ENCODE measurements around the gene HTT.

HTT gene

GRCh38 chr4:3253808-3254207 is 179.3 kb downstream of the HTT start:
- DNase-seq: no peak

GRCh38 chr4:3254302-3255131 is 180.0 kb downstream of the HTT start:
- DNase-seq: no peak

- no peak for DNase-seq
Measured at GRCh38 chr4:3255611-3256186, 181.2 kb downstream of the HTT start.

- no peak for DNase-seq
Measured at GRCh38 chr4:3256230-3257102, 182.0 kb downstream of the HTT start.

GRCh38 chr4:3257103-3257555 is 182.6 kb downstream of the HTT start:
- DNase-seq: peak; percentile 59

GRCh38 chr4:3257556-3258482 is 183.3 kb downstream of the HTT start:
- DNase-seq: no peak

- DNase-seq: no peak
Measured at GRCh38 chr4:3261411-3262207, 187.1 kb downstream of the HTT start.

- DNase-seq: no peak
Measured at GRCh38 chr4:3262208-3263052, 187.9 kb downstream of the HTT start.

GRCh38 chr4:3263053-3263875 is 188.8 kb downstream of the HTT start:
- no peak for DNase-seq

- DNase-seq: no peak
Measured at GRCh38 chr4:3263876-3264193, 189.4 kb downstream of the HTT start.

- no peak for DNase-seq
Measured at GRCh38 chr4:3266076-3266475, 191.6 kb downstream of the HTT start.

GRCh38 chr4:3267576-3268394 is 193.3 kb downstream of the HTT start:
- no peak for DNase-seq

GRCh38 chr4:3268395-3269104 is 194.1 kb downstream of the HTT start:
- no peak for DNase-seq

- DNase-seq: no peak
Measured at GRCh38 chr4:3269105-3269927, 194.8 kb downstream of the HTT start.

GRCh38 chr4:3269991-3270611 is 195.6 kb downstream of the HTT start:
- DNase-seq: peak; percentile 79

- no peak for DNase-seq
Measured at GRCh38 chr4:3271131-3271530, 196.7 kb downstream of the HTT start.

GRCh38 chr4:3276986-3277385 is 202.5 kb downstream of the HTT start:
- DNase-seq: no peak

All from NCI-H1105 treated with DMSO at 0.1 percent for 48 hours (cell line).